Activated CD4-positive, alpha-beta T cell treated with anti-CD3 and anti-CD28 coated beads for 36 hours (primary cell): ENCODE results near the gene PPP1CB. TPM values are rescaled to one million over a fixed set of nuclear protein-coding genes. Genes with fewer than 3 reads are reported as not detected.
"Not testable (repeated sequence)": the region's sequence is repeated elsewhere in the genome, so short reads cannot be mapped to it uniquely, and the experiment has no call there.

Experiments used
- ATAC-seq: fragments of 200-7000 bp; cut with Tn5 transposase; one replicate; pipeline ENCODE4 v1.10.0; 2021; ENCODE audit warnings: mild to moderate bottlenecking, moderate library complexity
- CTCF ChIA-PET: fragments of 350-600 bp; sonication (Branson Sonifier 250); formaldehyde crosslinking; loops from one replicate; lab custom pipeline; 2021; ENCODE audit warnings: antibody characterized with exemption; lab: Charles Lee
- POLR2A ChIA-PET: fragments of 350-600 bp; sonication (Branson Sonifier 250); formaldehyde crosslinking; loops from one replicate; lab custom pipeline; 2021; ENCODE audit warnings: antibody characterized with exemption, inconsistent platforms; lab: Charles Lee
- DNase-seq: peaks from one replicate; pipeline ENCODE4 v3.0.0-alpha.2; 2020
- H3K27ac Mint-ChIP-seq: one replicate; pipeline ENCODE4 v1.8.0; 2021; ENCODE audit warnings: mixed read lengths
- H3K27me3 Mint-ChIP-seq: one replicate; pipeline ENCODE4 v1.8.0; 2021; ENCODE audit warnings: mixed read lengths
- H3K36me3 Mint-ChIP-seq: one replicate; pipeline ENCODE4 v1.8.0; 2021; ENCODE audit warnings: low read depth, mixed read lengths
- H3K4me1 Mint-ChIP-seq: one replicate; pipeline ENCODE4 v1.8.0; 2021; ENCODE audit warnings: mixed read lengths
- H3K4me3 Mint-ChIP-seq: one replicate; pipeline ENCODE4 v1.8.0; 2021; ENCODE audit warnings: mild to moderate bottlenecking, moderate library complexity, mixed read lengths
- H3K9me3 Mint-ChIP-seq: one replicate; pipeline ENCODE4 v1.8.0; 2021; ENCODE audit warnings: low read depth, mixed read lengths
- intact Hi-C, 2 experiments: fragments of 100-400 bp; cut with DNase I in 1 of 2; cut with micrococcal nuclease in 1 of 2; formaldehyde crosslinking; loops; one replicate each; pipeline versions ENCODE4 v1.14.2 to v1.15.1; 2022 to 2024; cut with DNase I, micrococcal nuclease
- total RNA-seq, 2 experiments: library from RNA; stranded (reverse); gene quantifications; one replicate each; pipeline ENCODE4 v1.2.3, GENCODE V29; 2021

PPP1CB gene
- total RNA-seq, 2 experiments from 2014 or later: 153 to 213 TPM

DNA sequence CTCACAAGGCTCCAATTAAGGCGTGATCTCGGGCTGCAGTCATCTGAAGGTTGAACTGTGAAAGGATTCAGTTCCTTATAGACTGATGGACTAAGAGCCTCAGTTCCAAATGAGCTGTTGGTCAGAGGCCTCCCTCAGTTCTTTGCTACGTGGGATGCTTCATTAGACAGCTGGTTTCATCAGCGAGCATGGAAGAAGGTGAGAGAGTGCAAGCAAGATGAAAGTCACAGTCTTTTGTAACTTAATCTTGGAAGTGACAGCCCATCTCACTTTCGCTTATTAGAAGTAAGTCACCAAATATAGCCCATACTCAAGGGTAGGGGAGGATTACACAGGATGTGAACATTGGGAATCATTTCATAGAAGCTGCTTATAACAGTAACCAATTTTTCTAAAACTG, 26.8 kb downstream of the PPP1CB start:
- H3K27me3 Mint-ChIP-seq: no peaks in the 10 kb centered on the region
- H3K4me1 Mint-ChIP-seq: peaks cover 28% of the 10 kb centered on the region
- H3K27ac Mint-ChIP-seq: peak overlapping the region; percentile 55
- ATAC-seq: no peak
- no peak for DNase-seq
- H3K36me3 Mint-ChIP-seq: peaks cover 33% of the 10 kb centered on the region
- intact Hi-C loops: no loop called here
- no peak overlapping the region for H3K4me3 Mint-ChIP-seq
- ChIA-PET POLR2A (no interaction called here), CTCF (interaction anchor here (1.2 to 1.9 kb wide), 3 partner anchors 23 to 184 kb away, joined by 3 to 7 read pairs (median 6); no protein-coding TSS in a partner anchor)
- no peaks in the 10 kb centered on the region for H3K9me3 Mint-ChIP-seq

DNA sequence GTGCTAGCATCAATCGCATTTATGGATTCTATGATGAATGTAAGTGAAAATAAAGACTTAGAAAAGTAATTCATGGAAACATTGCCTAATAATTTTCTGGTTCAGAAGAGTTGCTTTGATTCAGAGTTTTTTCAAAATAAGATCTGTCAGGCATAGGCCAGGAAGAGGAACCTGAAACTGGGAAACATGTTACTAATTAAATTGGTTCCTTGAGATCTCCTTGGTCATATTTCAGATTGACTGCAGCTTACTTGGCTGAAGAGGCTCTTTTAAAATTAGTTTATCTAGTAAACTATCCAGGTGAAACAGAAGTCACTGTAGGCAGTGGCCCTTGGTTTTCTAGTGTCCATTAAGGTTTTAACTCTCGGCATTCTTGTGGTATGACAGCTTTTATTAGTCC, 27.4 kb downstream of the PPP1CB start:
- ATAC-seq: no peak
- no peak overlapping the region for H3K4me3 Mint-ChIP-seq
- H3K27ac Mint-ChIP-seq: no peak overlapping the region
- H3K9me3 Mint-ChIP-seq: no peaks in the 10 kb centered on the region
- intact Hi-C loops: no loop called here
- peaks cover 37% of the 10 kb centered on the region for H3K36me3 Mint-ChIP-seq
- no peaks in the 10 kb centered on the region for H3K27me3 Mint-ChIP-seq
- ChIA-PET CTCF (interaction anchor here (1.2 to 1.9 kb wide), 3 partner anchors 23 to 185 kb away, joined by 3 to 7 read pairs (median 6); no protein-coding TSS in a partner anchor), POLR2A (no interaction called here)
- peaks cover 22% of the 10 kb centered on the region for H3K4me1 Mint-ChIP-seq
- no peak for DNase-seq

DNA sequence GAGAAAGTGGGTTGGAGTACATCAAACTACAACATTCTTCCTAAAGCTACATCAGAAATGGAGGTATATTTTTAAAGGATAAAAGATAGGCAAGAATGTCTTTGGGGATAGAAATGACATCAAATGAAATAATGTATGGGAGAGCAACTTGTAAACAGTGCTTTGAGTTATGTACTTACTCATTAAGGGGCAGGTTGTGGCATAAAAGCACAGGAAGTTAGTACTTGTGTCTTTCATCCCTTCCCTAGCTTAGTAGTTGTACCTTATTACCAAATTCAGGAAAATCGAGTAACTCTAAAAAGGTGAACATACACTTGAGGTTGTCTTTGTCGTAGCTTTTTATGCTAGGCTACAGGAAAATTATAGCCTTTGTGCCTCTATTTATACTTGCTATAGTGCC, 28.9 kb downstream of the PPP1CB start:
- Mint-ChIP-seq H3K4me3 (no peak overlapping the region), H3K36me3 (peaks cover 40% of the 10 kb centered on the region)
- POLR2A ChIA-PET: no interaction called here

DNA sequence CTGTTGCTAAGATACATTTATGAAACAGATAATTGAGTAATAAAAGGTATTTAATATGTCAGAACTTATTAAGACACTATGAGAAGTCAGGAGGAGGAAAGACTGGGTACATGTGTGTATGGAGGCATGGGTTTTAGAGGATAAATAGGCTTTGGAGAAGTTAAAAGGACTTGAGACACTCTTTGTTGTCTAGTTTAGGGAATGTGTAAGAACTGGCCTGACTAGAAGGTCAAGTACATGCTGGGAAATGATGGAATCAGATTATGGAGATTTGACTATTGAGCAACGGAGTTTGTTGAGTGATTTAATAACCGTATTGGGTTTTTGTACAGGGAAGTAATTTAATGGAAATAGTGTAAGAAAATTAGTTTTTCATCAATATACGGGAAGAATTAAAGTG, 30.8 kb downstream of the PPP1CB start:
- CTCF ChIA-PET: no interaction called here
- peak overlapping the region; percentile 4 for H3K27ac Mint-ChIP-seq
- no peak for DNase-seq
- intact Hi-C loops: no loop called here
- POLR2A ChIA-PET: no interaction called here
- no peaks in the 10 kb centered on the region for H3K9me3 Mint-ChIP-seq
- H3K4me3 Mint-ChIP-seq: no peak overlapping the region
- no peaks in the 10 kb centered on the region for H3K27me3 Mint-ChIP-seq
- peaks cover 34% of the 10 kb centered on the region for H3K36me3 Mint-ChIP-seq
- no peak for ATAC-seq
- H3K4me1 Mint-ChIP-seq: peaks cover 14% of the 10 kb centered on the region

More for the DNA sequence above, 28.9 kb downstream of the PPP1CB start:
- DNase-seq (no peak), ATAC-seq (no peak)
- CTCF ChIA-PET: interaction anchor here (0.9 to 1.4 kb wide), 2 partner anchors 8 to 186 kb away, joined by 4 to 5 read pairs; no protein-coding TSS in a partner anchor
- Mint-ChIP-seq H3K27me3 (no peaks in the 10 kb centered on the region), H3K9me3 (no peaks in the 10 kb centered on the region), H3K27ac (peak overlapping the region; percentile 34), H3K4me1 (peaks cover 20% of the 10 kb centered on the region)
- intact Hi-C loops: no loop called here

DNA sequence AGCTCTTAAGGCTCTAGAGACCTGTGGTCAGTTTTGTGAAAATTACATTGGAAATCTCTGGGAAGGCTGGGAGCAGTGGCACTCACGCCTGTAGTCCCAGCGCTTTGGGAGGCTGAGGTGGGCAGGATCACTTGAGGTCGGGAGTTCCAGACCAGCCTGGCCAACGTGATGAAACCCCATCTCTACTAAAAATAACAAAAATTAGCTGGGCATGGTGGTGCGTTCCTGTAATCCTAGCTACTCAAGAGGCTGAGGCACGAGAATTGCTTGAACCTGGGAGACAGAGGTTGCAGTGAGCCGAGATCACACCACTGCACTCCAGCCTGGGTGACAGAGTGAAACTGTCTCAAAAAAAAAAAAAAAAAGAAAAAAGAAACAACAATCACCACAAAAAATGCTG, 32.9 kb downstream of the PPP1CB start:
- H3K4me1 Mint-ChIP-seq, H3K27me3 Mint-ChIP-seq, H3K4me3 Mint-ChIP-seq, ATAC-seq, H3K9me3 Mint-ChIP-seq, H3K27ac Mint-ChIP-seq, POLR2A ChIA-PET, intact Hi-C loops, DNase-seq: not testable (repeated sequence)
- H3K36me3 Mint-ChIP-seq: peaks cover 35% of the 10 kb centered on the region
- CTCF ChIA-PET: interaction anchor here (1.0 to 2.9 kb wide), 5 partner anchors 24 to 218 kb away, joined by 3 to 13 read pairs (median 4); no protein-coding TSS in a partner anchor

DNA sequence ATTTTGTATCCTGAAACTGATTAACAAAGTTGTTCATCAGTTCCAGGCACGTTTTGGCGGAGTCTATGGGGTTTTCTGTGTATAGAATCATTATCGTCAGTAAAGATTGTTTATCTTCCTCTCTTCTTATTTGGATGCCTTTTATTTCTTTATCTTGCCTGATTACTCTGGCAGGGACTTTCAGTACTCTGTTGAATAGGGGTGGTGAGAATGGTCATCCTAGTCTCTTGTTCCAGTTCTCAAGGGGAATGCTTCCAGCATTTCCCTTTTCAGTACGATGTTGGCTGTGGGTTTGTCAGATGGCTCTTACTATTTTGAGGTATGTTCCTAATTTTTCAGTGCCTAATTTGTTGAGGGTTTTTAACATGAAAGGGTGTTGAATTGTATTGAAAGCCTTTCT, 45.0 kb downstream of the PPP1CB start:
- DNase-seq (no peak), ATAC-seq (no peak)
- H3K9me3 Mint-ChIP-seq: peaks cover 6% of the 10 kb centered on the region
- H3K27me3 Mint-ChIP-seq: no peaks in the 10 kb centered on the region
- CTCF ChIA-PET: no interaction called here
- POLR2A ChIA-PET: no interaction called here
- no peak overlapping the region for H3K4me3 Mint-ChIP-seq
- H3K27ac Mint-ChIP-seq: no peak overlapping the region
- intact Hi-C loops: no loop called here
- peaks cover 25% of the 10 kb centered on the region for H3K4me1 Mint-ChIP-seq
- peaks cover 67% of the 10 kb centered on the region for H3K36me3 Mint-ChIP-seq

DNA sequence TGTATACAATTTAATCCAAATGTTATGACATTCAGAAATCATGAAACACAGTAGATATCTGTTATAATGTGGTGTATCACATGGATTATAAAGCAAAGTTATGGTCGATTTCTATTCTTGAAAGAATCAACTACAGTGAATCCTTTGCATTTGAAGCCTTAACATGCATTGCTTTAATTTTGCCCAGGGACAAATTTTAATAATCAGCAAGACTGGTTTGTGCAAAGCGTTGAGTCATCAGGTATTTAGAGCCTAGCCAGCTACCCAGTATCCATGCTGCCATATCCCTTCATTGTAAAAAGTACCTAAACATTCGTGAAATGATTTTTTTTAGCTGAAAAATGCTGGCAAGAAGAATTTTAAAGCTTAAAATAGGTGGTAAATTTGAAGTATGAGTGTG, 50.1 kb downstream of the PPP1CB start:
- no peaks in the 10 kb centered on the region for H3K9me3 Mint-ChIP-seq
- no peak for ATAC-seq
- no peak overlapping the region for H3K4me3 Mint-ChIP-seq
- DNase-seq: no peak
- ChIA-PET POLR2A (no interaction called here), CTCF (interaction anchor here (1.2 to 1.7 kb wide), 2 partner anchors 19 to 235 kb away, joined by 3 to 4 read pairs; no protein-coding TSS in a partner anchor)
- H3K27me3 Mint-ChIP-seq: no peaks in the 10 kb centered on the region
- no peak overlapping the region for H3K27ac Mint-ChIP-seq
- peaks cover 41% of the 10 kb centered on the region for H3K36me3 Mint-ChIP-seq
- H3K4me1 Mint-ChIP-seq: peaks cover 9% of the 10 kb centered on the region
- intact Hi-C loops: no loop called here

DNA sequence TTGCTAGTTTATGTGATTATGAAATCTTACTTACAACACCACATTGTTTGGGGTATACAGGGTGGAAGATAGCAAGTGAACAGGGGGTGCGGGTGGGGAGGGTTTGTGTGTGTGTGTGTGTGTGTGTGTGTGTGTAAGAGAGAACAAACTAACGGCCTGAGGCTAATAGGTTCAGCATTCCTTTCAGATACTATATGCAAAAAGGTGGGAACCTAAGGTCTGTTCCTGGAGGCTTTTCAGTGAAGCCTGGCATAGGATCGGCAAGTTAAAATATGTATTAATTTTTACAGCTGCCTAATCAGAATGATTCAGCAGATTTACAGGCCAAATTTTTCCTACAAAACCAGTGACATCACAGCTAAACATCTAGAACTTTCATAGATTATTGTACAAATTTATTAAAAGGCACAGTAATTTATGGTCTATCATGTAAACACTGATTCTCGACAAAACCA, 51.4 kb downstream of the PPP1CB start:
- ChIA-PET CTCF (interaction anchor here (1.2 to 2.0 kb wide), 4 partner anchors 14 to 236 kb away, joined by 3 to 7 read pairs (median 4); no protein-coding TSS in a partner anchor), POLR2A (no interaction called here)
- DNase-seq: no peak
- ATAC-seq: no peak
- Mint-ChIP-seq H3K27me3 (no peaks in the 10 kb centered on the region), H3K27ac (no peak overlapping the region), H3K4me3 (no peak overlapping the region), H3K4me1 (peaks cover 2% of the 10 kb centered on the region), H3K36me3 (peaks cover 31% of the 10 kb centered on the region), H3K9me3 (no peaks in the 10 kb centered on the region)
- intact Hi-C loops: no loop called here

DNA sequence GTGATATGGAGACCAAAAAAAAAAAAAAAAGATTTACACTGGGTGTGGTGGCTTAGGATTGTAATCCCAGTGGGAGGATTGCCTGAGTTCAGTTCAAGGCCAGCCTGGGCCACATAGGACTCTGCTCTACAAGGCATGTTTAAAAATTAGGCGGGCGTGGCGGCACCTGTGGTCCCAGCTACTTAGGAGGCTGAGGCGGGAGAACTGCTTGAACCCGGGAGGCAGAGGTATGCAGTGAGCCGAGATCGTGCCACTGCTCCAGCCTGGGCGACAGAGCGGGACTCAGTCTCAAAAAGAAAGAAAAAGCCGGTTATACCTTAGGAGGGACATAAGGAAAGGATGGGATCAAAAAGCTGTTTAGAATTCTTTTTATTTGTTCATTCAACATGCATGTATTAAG, 58.3 kb downstream of the PPP1CB start:
- peaks cover 14% of the 10 kb centered on the region for H3K4me1 Mint-ChIP-seq
- DNase-seq (peak; percentile 11), ATAC-seq (no peak)
- H3K4me3 Mint-ChIP-seq: peak overlapping the region; percentile 59
- H3K9me3 Mint-ChIP-seq: no peaks in the 10 kb centered on the region
- ChIA-PET CTCF (interaction anchor here (0.5 to 2.5 kb wide), 6 partner anchors 9 to 1086 kb away, joined by 3 to 9 read pairs (median 4); no protein-coding TSS in a partner anchor), POLR2A (interaction anchor here (0.6 kb wide), 1 partner anchor 263 kb away, joined by 6 read pairs; no protein-coding TSS in a partner anchor)
- intact Hi-C loops: loop anchor here (1.0 to 5.0 kb wide), 8 partner anchors 59 to 307 kb away; partner anchors contain the start of genes PPP1CB (in 2 of the 2), TRMT61B (in 2 of the 2), CLIP4 (in 1 of the 2) and WDR43 (in 1 of the 2)
- no peaks in the 10 kb centered on the region for H3K27me3 Mint-ChIP-seq
- no peak overlapping the region for H3K27ac Mint-ChIP-seq
- H3K36me3 Mint-ChIP-seq: peaks cover 2% of the 10 kb centered on the region

DNA sequence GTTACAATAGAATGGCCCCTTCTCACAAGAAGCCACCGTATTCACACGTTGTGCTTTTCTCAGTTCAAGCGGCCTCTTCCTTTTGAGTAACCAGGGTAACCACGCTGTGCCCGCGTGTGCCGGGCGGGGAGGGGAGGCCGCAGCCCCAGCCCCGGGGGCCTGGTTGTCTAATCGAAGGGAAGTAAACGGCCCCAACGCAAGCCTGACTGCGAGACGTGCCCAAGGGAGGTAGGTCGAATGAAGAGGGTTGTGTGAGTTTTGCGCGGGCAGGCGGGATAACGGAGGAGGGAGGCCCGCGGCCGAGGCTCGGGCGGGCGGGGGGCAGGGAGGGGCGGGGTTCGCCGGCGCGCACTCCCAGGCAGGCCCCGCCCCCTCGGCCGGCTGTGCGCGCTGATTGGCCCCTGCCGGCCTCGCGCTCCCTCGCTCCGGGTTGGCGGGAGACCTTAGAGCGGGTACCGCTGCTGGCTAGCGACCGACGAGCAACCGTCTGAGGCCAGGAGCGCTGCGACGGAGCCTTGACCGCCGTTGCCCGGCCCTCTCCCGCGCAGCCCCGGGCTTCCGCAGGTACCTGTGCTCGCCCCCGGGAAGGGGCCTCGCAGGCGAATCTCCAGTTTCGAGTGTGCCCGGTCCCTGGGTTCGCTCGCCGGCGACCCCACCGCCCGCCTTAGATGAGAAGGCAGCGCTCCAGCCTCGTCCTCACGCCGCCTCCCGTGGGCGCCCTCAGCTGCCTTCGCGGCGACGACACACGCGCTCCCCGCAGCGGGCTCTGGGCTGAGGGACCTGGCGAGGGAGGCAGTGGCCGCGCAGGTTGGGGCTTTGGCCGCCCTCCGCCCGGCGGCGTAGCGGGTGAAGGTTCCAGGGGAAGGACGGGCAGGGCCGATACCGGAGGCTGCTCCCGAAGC, 59.0 kb downstream of the PPP1CB start, which contains the start of gene SPDYA:
Gene SPDYA, plus strand, starts transcription at position 451 of the 902 bp plus-strand sequence. CDS start 5,181 bp downstream, outside the sequence.
- Mint-ChIP-seq H3K4me3 (peak within 1 kb of the TSS; percentile 59), H3K27ac (no peak within 1 kb of the TSS), H3K4me1 (peaks cover 14% of the 10 kb centered on the region), H3K9me3 (no peaks in the 10 kb centered on the region), H3K36me3 (peaks cover 2% of the 10 kb centered on the region), H3K27me3 (no peaks in the 10 kb centered on the region)
- ChIA-PET CTCF (interaction anchor here (0.5 to 2.4 kb wide), 5 partner anchors 10 to 1087 kb away, joined by 3 to 8 read pairs (median 4); no protein-coding TSS in a partner anchor), POLR2A (interaction anchor here (0.6 kb wide), 1 partner anchor 263 kb away, joined by 6 read pairs; no protein-coding TSS in a partner anchor)
- DNase-seq: peak; percentile 90
- peak; percentile 95 for ATAC-seq
- intact Hi-C loops: loop anchor here (1.0 to 5.0 kb wide), 8 partner anchors 59 to 307 kb away; partner anchors contain the start of genes PPP1CB (in 2 of the 2), TRMT61B (in 2 of the 2), CLIP4 (in 1 of the 2) and WDR43 (in 1 of the 2)

DNA sequence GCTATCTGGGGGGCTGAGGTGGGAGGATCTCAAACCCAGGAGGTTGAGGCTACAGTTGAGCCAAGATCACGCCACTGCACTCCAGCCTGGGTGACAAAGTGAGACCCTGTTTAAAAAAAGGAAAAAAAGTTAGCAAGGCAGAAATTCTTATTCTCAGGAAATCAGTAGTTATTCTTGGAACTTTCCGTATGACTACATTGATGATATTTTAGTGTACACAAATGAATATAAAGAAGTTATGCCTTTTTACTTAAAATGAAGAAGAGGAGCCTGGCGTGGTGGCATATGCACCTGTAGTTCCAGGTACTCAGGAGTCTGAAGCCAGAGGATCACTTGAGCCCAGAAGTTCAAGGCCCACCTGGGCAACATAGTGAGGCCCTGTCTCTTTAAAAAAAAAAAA, 66.4 kb downstream of the PPP1CB start:
- no peaks in the 10 kb centered on the region for H3K36me3 Mint-ChIP-seq
- intact Hi-C loops: no loop called here
- no peak overlapping the region for H3K27ac Mint-ChIP-seq
- no peaks in the 10 kb centered on the region for H3K9me3 Mint-ChIP-seq
- no peak for DNase-seq
- H3K4me1 Mint-ChIP-seq: peaks cover 7% of the 10 kb centered on the region
- H3K4me3 Mint-ChIP-seq: no peak overlapping the region
- CTCF ChIA-PET: interaction anchor here (1.2 kb wide), 1 partner anchor 73 kb away, joined by 3 read pairs; no protein-coding TSS in a partner anchor
- no peaks in the 10 kb centered on the region for H3K27me3 Mint-ChIP-seq
- ATAC-seq: peak; percentile 19
- POLR2A ChIA-PET: no interaction called here
